Cardiac fibroblast (primary cell): ENCODE data around the gene KRT75.
A peak's percentile ranks its signal among the peaks of the same experiment; 100 is the strongest.

Experiments used
- DNase-seq, 2 donors: peaks; one replicate each; pipeline versions ENCODE4 v3.0.0 to v3.0.0-alpha.2; 2010; ENCODE audit warnings: low read depth in 2 of 2
- H3K4me3 ChIP-seq, 2 donors: replicated peaks in 1 of 2; 1 replicate in 1 of 2; 2 replicates in 1 of 2; pipeline ENCODE4 v1.5.1; 2011; ENCODE audit warnings: low read depth in 2 of 2, low read length in 2 of 2, mild to moderate bottlenecking in 2 of 2, moderate library complexity in 1 of 2
- TF ChIP-seq, protein P1 (sequence below): IDR thresholded peaks from one replicate; pipeline ENCODE4 v1.5.1; 2011; ENCODE audit warnings: low read depth, mild to moderate bottlenecking, low read length, inconsistent platforms

KRT75 gene

DNA sequence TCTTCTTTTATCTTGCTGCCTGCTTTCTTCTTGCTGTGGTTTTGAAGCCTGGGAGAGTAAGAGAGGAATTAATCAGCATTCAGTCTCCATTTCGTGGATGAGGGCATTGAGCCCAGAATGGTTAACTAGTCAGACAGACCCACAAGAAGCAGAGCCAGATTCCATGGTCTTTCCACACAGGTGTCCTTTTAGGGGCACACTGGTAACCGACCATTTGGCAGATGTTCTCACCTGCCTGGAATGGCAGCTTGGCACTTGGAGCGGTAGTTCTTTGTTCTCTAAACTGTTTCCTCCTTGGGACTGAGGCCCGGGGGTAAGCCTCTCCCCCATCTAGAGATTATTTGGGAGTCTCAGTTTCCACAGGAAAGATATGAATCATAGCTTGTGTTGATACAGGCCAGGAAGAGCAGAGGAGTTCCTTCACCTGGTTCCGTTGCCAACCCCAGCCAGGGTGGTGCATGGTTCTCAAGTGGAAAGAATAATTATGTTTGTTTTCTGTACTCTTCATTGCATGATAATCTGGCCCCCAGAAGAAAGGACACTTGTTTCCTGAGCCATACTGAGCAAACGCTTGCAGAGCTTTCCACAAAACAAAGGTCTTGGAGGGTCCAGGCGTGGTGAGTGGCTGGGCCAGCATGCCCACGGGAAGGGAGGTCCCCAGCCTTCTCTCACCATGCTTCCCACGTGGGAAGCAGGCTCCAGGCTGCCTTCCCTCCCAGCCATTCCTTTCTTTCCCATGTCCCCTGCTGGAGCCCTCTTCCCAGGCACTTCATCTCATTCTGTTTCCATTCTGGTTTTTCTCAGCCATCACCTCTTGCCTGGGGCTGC, 2.0 kb upstream of the KRT75 start:
- no peak overlapping the region for H3K4me3 ChIP-seq
- TF ChIP-seq, protein P1, sequence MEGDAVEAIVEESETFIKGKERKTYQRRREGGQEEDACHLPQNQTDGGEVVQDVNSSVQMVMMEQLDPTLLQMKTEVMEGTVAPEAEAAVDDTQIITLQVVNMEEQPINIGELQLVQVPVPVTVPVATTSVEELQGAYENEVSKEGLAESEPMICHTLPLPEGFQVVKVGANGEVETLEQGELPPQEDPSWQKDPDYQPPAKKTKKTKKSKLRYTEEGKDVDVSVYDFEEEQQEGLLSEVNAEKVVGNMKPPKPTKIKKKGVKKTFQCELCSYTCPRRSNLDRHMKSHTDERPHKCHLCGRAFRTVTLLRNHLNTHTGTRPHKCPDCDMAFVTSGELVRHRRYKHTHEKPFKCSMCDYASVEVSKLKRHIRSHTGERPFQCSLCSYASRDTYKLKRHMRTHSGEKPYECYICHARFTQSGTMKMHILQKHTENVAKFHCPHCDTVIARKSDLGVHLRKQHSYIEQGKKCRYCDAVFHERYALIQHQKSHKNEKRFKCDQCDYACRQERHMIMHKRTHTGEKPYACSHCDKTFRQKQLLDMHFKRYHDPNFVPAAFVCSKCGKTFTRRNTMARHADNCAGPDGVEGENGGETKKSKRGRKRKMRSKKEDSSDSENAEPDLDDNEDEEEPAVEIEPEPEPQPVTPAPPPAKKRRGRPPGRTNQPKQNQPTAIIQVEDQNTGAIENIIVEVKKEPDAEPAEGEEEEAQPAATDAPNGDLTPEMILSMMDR, result no peak
- DNase-seq, result peak; percentile 55 to 62

DNA sequence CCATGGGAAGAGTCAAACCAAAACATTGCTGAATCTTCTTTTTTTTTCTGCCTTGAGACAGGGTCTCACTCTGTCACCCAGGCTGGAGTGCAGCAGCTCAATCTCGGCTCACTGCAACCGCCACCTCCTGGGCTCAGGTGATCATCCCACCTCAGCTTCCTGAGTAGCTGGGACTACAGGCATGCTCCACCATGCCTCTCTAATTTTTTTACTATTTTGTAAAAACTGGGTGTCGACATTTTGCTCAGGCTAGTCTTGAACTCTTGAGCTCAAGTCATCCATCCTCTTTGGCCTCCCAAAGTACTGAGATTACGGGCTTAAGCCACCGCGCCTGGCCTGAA, 1.5 kb upstream of the KRT75 start:
- TF ChIP-seq, protein P1, result no peak
- no peak for DNase-seq
- no peak overlapping the region for H3K4me3 ChIP-seq

DNA sequence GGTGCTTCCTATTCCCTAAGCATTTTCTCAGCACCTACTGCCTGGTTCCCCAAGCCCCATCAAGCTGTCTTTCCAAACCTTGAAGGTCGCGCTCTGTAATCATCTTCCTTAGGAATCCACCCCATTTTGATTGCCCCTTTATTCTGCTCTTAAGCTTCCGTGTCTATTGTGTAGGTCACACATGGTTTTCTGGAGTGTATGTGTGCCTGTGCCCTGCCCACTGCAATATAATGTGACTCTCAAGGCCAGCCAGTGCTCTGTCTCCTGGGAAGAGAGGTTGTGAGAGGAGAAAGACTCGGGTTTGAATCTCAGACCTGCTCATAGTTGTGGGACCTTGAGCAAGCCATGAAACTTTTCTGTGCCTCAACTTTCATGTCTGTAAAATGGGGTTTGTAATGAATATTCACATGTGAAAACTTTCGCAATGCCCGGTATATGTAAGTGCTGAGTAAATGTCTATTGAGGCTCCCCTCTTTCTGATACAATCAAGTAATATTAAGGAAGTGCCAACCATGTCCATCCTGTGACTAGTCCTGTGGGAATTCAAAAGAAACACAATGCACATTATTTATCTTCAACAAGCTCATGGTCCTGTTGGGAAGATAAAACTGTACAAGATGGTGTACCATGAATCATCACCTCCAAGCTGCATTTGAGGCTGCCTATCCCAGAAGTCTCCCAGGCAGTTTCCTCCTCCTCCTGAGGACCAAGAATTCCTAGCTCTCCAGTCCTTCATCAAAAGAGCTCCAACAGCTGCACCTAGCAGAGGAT, 774 bp upstream of the KRT75 start:
- H3K4me3 ChIP-seq, result no peak overlapping the region
- peak in 1 of 2 donors; percentile 40 for DNase-seq
- TF ChIP-seq, protein P1, result no peak

DNA sequence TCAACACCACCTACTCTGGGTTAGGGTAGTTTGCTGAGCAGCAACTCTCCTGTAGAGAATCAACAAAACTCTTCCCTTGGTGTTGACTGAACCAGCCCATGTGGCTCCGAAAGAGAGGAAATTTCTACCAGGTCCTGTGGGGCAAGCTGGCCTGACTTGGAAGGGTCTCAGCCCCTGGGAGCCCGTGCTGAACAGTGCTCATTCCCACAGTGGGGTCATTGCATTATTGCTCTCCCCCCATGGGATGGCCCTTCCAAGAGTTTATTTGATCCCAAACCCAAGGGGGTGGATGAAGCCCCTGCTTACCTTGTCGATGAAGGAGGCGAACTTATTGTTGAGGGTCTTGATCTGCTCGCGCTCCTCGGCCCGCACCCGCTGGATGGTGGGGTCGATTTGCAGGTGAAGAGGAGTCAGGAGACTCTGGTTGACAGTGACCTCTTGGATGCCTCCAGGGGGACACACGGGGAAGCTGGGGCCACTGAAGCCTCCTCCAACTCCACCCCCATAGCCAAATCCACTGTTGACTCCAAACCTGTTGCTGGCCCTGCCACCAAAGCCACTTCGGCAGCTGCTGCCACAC, 580 bp downstream of the KRT75 start:
- TF ChIP-seq, protein P1, result no peak
- DNase-seq, result no peak
- no peak overlapping the region for H3K4me3 ChIP-seq

DNA sequence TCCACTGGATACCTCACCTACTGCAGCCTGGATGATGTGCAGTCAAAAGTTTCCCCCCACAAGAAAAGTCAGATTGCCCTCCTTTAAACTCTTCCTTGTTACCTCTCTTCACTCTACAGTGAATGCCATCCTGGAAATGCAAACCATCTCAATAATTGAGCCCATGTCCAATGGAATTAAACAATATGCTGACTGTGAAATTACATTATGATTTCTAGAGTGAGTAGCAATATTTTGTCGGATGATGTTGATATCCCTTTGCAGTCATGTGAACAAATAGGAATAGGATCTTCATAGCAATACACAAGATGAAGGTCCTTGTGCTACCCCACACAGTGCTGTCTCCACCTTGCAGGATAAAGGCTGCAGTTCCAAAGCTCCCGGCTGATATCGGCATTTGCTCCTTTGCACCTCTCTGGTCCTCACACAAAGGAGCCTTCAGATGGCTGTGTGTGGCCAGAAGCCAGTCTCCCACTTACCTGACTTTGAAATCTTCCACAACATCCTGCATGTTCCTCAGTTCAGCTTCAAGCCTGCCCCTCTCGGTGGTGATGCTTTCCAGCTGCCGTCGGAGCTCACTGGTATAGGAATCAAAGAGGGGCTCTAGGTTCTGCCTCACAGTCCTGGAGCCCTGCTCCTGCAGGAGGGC, 1.5 kb downstream of the KRT75 start:
- TF ChIP-seq, protein P1, result no peak
- no peak overlapping the region for H3K4me3 ChIP-seq
- no peak for DNase-seq

DNA sequence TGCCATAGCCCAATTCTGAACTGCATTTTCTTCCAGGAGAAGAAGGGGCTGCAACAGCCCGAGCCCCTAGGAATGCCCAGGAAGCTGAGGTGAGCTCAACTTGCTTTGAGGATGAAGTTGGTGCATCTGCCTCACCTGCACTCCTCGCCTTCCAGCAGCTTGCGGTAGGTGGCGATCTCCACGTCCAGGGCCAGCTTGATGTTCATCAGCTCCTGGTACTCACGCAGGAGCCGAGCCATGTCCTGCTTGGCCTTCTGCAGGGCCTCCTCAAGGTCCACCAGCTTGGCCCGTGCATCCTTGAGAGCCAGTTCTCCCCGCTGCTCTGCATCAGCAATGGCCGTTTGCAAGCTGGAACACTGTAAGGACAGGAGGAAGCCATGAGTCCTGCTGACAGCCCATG, 6.0 kb downstream of the KRT75 start:
- no peak for DNase-seq
- TF ChIP-seq, protein P1, result no peak
- no peak overlapping the region for H3K4me3 ChIP-seq
